Activated CD8-positive, alpha-beta T cell treated with anti-CD3 and anti-CD28 coated beads for 36 hours (primary cell): ENCODE measurements around the gene SMIM7. TPM values are rescaled to one million over a fixed set of nuclear protein-coding genes. Genes with fewer than 3 reads are reported as not detected.

ENCODE experiments used
- ATAC-seq: fragments of 200-7000 bp; cut with Tn5 transposase; one replicate; pipeline ENCODE4 v1.10.0; 2021; ENCODE audit warnings: mild to moderate bottlenecking, moderate library complexity
- CTCF ChIA-PET: fragments of 350-600 bp; sonication (Branson Sonifier 250); formaldehyde crosslinking; loops from one replicate; lab custom pipeline; 2021; ENCODE audit warnings: antibody characterized with exemption; lab: Charles Lee
- POLR2A ChIA-PET: fragments of 350-600 bp; sonication (Branson Sonifier 250); formaldehyde crosslinking; loops from one replicate; lab custom pipeline; 2021; ENCODE audit warnings: antibody characterized with exemption; lab: Charles Lee
- DNase-seq: peaks from one replicate; pipeline ENCODE4 v3.0.0-alpha.2; 2020
- H3K27ac Mint-ChIP-seq: one replicate; pipeline ENCODE4 v1.8.0; 2021; ENCODE audit warnings: mild to moderate bottlenecking, mixed read lengths
- H3K27me3 Mint-ChIP-seq: one replicate; pipeline ENCODE4 v1.8.0; 2021; ENCODE audit warnings: mixed read lengths
- H3K36me3 Mint-ChIP-seq: one replicate; pipeline ENCODE4 v1.8.0; 2021; ENCODE audit warnings: low read depth, mixed read lengths
- H3K4me1 Mint-ChIP-seq: one replicate; pipeline ENCODE4 v1.8.0; 2021; ENCODE audit warnings: low read depth, mixed read lengths
- H3K4me3 Mint-ChIP-seq: one replicate; pipeline ENCODE4 v1.8.0; 2021; ENCODE audit warnings: mild to moderate bottlenecking, moderate library complexity, mixed read lengths
- H3K9me3 Mint-ChIP-seq: one replicate; pipeline ENCODE4 v1.8.0; 2021; ENCODE audit warnings: mixed read lengths
- CTCF ChIP-seq: fragments of 200-600 bp; IDR thresholded peaks from one replicate; pipeline ENCODE4 v1.8.0; 2022; ENCODE audit warnings: antibody characterized with exemption, mild to moderate bottlenecking
- intact Hi-C: fragments of 100-400 bp; cut with micrococcal nuclease; formaldehyde crosslinking; loops from one replicate; pipeline ENCODE4 v1.10.0; 2022
- total RNA-seq, 2 experiments: library from RNA; stranded (reverse); gene quantifications; one replicate each; pipeline ENCODE4 v1.2.3, GENCODE V29; 2021

Gene SMIM7
- total RNA-seq, 2 experiments from 2014 or later: 48.0 to 55.0 TPM

- Mint-ChIP-seq H3K27ac (no peak overlapping the region), H3K9me3 (no peaks in the 10 kb centered on the region), H3K36me3 (no peaks in the 10 kb centered on the region), H3K27me3 (no peaks in the 10 kb centered on the region), H3K4me1 (peaks cover 45% of the 10 kb centered on the region), H3K4me3 (no peak overlapping the region)
- intact Hi-C loops: no loop called here
- DNase-seq: no peak
- no peak for TF ChIP-seq CTCF
- ChIA-PET POLR2A (interaction anchor here (1.0 kb wide), 1 partner anchor 30 kb away, joined by 4 read pairs; no protein-coding TSS in a partner anchor), CTCF (interaction anchor here (0.6 kb wide), 1 partner anchor 9 kb away, joined by 3 read pairs; no protein-coding TSS in a partner anchor)
- ATAC-seq: no peak
Measured at GRCh38 chr19:16598848-16599247, 61.1 kb downstream of the SMIM7 start.

DNA sequence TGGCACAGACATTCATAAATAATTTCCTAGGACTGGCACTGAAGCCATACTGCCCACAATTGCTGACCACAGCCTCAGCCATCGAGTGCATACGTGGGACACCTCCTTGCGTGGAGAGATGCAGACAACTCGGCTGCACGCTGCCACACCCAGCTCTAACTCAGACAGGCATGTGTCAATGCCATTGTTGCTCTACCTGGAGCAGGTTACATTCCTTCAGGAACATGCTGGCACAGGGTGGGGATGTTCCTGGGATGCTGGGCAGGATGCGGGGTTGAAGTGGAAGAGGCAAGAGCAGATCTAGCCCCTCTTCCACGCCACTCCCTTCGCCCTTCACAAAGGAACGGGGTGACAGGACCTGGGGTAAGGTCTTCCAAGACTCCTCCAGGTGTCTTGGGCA is 63.5 kb downstream of the SMIM7 start:
- H3K9me3 Mint-ChIP-seq: no peaks in the 10 kb centered on the region
- no peaks in the 10 kb centered on the region for H3K27me3 Mint-ChIP-seq
- POLR2A ChIA-PET: no interaction called here
- ATAC-seq (no peak), DNase-seq (no peak)
- TF ChIP-seq CTCF: no peak
- H3K36me3 Mint-ChIP-seq: no peaks in the 10 kb centered on the region
- no peak overlapping the region for H3K27ac Mint-ChIP-seq
- intact Hi-C loops: no loop called here
- H3K4me1 Mint-ChIP-seq: peaks cover 58% of the 10 kb centered on the region
- CTCF ChIA-PET: no interaction called here
- no peak overlapping the region for H3K4me3 Mint-ChIP-seq

Other genes starting within 250 kb of the SMIM7 start
- 10 to 100 TPM; 27.4 to 28.3 TPM for gene EPS15L1, start 188.2 kb downstream of the SMIM7 start, total RNA-seq
- not detected for gene CALR3, start 164.0 kb downstream of the SMIM7 start, total RNA-seq
- 1 to 10 TPM; 1.9 to 2.3 TPM for gene C19orf44, start 163.8 kb downstream of the SMIM7 start, total RNA-seq
- 10 to 100 TPM; 57.5 to 59.6 TPM for gene CHERP, start 117.7 kb downstream of the SMIM7 start, total RNA-seq
- 10 to 100 TPM; 60.1 to 62.4 TPM for gene SLC35E1, start 87.7 kb downstream of the SMIM7 start, total RNA-seq
- 10 to 100 TPM; 14.2 to 19.3 TPM for gene MED26, start 31.9 kb downstream of the SMIM7 start, total RNA-seq
- gene TMEM38A, start 995 bp upstream of the SMIM7 start, total RNA-seq: 1 to 10 TPM; 1.2 to 1.8 TPM
- gene NWD1, start 59.7 kb upstream of the SMIM7 start, total RNA-seq: not detected
- 10 to 100 TPM; 27.6 to 31.6 TPM for gene SIN3B, start 169.3 kb upstream of the SMIM7 start, total RNA-seq
- not detected for gene F2RL3, start 228.9 kb upstream of the SMIM7 start, total RNA-seq